Peyer's patch (tissue), 4 donors: ENCODE results near the gene RNF20.

ENCODE experiments used
- POLR2A ChIP-seq, 2 donors: fragments of 450-650 bp; IDR thresholded peaks; one replicate each; pipeline ENCODE4 v1.5.1; 2017; ENCODE audit warnings: antibody characterized with exemption in 2 of 2, mild to moderate bottlenecking in 2 of 2, moderate library complexity in 2 of 2
- TF ChIP-seq, protein P1 (sequence below), 6 experiments: fragments of 450-650 bp in 4 of 6; fragments of 200-600 bp in 2 of 6; sonication (generic) in 1 of 6; IDR thresholded peaks; one replicate each; pipeline ENCODE4 v1.5.1; 2017 to 2019; ENCODE audit warnings: antibody characterized with exemption in 6 of 6, mild to moderate bottlenecking in 3 of 6, moderate library complexity in 1 of 6

DNA sequence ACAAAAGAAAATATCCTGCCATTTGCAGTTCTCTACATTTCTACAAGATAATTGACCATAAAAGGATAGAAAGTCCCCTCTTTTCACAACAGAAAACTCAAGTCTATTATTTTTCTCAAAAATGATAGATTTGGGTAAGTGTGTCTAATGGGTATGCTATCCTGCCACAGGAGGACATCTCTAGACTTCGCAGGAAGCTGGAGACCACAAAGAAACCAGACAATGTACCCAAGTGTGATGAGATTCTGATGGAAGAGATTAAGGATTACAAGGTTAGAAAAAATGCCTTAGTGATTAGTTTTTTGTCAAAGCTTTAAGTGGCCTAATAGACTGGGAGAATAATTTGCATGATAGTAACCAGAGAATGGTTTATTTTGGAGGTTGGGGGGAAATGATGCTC lies 28.1 kb downstream of the RNF20 start:
- TF ChIP-seq POLR2A (IDR thresholded peaks at IDR 0.05): no peak
- TF ChIP-seq, protein P1, sequence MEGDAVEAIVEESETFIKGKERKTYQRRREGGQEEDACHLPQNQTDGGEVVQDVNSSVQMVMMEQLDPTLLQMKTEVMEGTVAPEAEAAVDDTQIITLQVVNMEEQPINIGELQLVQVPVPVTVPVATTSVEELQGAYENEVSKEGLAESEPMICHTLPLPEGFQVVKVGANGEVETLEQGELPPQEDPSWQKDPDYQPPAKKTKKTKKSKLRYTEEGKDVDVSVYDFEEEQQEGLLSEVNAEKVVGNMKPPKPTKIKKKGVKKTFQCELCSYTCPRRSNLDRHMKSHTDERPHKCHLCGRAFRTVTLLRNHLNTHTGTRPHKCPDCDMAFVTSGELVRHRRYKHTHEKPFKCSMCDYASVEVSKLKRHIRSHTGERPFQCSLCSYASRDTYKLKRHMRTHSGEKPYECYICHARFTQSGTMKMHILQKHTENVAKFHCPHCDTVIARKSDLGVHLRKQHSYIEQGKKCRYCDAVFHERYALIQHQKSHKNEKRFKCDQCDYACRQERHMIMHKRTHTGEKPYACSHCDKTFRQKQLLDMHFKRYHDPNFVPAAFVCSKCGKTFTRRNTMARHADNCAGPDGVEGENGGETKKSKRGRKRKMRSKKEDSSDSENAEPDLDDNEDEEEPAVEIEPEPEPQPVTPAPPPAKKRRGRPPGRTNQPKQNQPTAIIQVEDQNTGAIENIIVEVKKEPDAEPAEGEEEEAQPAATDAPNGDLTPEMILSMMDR (IDR thresholded peaks at IDR 0.05): no peak
